H9 (cell line): ENCODE data around the gene TMEM63C. TPM values are rescaled to one million over a fixed set of nuclear protein-coding genes. Genes with fewer than 3 reads are reported as not detected.

Experiments used
- DNase-seq: peaks from one replicate; pipeline ENCODE4 v3.0.0-alpha.2; 2017
- H2AFZ ChIP-seq: one replicate; pipeline ENCODE4 v1.6.1; 2013; ENCODE audit warnings: mild to moderate bottlenecking, low read length, control low read depth, moderate library complexity
- H2AK5ac ChIP-seq: 2 replicates; pipeline ENCODE4 v1.6.1; 2013; ENCODE audit warnings: low read length, control low read depth, mixed read lengths; ENCODE audit not compliant: insufficient read length
- H2BK120ac ChIP-seq: one replicate; pipeline ENCODE4 v1.6.1; 2013; ENCODE audit warnings: low read depth, mild to moderate bottlenecking, low read length, control low read depth, inconsistent platforms; ENCODE audit not compliant: poor library complexity, severe bottlenecking
- H2BK12ac ChIP-seq: 2 replicates; pipeline ENCODE4 v1.6.1; 2013; ENCODE audit warnings: low read length, control low read depth, mixed read lengths, low read depth; ENCODE audit not compliant: insufficient read length
- H2BK15ac ChIP-seq: 2 replicates; pipeline ENCODE4 v1.6.1; 2013; ENCODE audit warnings: low read depth, low read length, control low read depth
- H2BK20ac ChIP-seq: one replicate; pipeline ENCODE4 v1.6.1; 2013; ENCODE audit warnings: low read depth, mild to moderate bottlenecking, low read length, control low read depth, inconsistent platforms; ENCODE audit not compliant: poor library complexity, severe bottlenecking
- H2BK5ac ChIP-seq: 2 replicates; pipeline ENCODE4 v1.6.1; 2013; ENCODE audit warnings: low read length, control low read depth, mixed read lengths; ENCODE audit not compliant: insufficient read length
- H3K14ac ChIP-seq: 2 replicates; pipeline ENCODE4 v1.6.1; 2013; ENCODE audit warnings: low read length, control low read depth; ENCODE audit not compliant: insufficient read depth
- H3K18ac ChIP-seq: 2 replicates; pipeline ENCODE4 v1.6.1; 2013; ENCODE audit warnings: low read depth, mild to moderate bottlenecking, mixed read lengths, low read length, control low read depth; ENCODE audit not compliant: insufficient read length
- H3K23ac ChIP-seq: 2 replicates; pipeline ENCODE4 v1.6.1; 2013; ENCODE audit warnings: low read length, control low read depth, mixed read lengths, low read depth; ENCODE audit not compliant: insufficient read length
- H3K23me2 ChIP-seq: 2 replicates; pipeline ENCODE4 v1.6.1; 2013; ENCODE audit warnings: low read depth, mild to moderate bottlenecking, mixed read lengths, low read length, control low read depth; ENCODE audit not compliant: insufficient read length, poor library complexity, severe bottlenecking
- H3K27ac ChIP-seq: 2 replicates; pipeline ENCODE4 v1.5.1; 2013; ENCODE audit warnings: low read length, control low read depth, mixed read lengths, low read depth; ENCODE audit not compliant: insufficient read length
- H3K27me3 ChIP-seq: 2 replicates; pipeline ENCODE4 v1.6.1; 2013; ENCODE audit warnings: low read length, control low read depth, inconsistent platforms; ENCODE audit not compliant: insufficient read depth
- H3K4ac ChIP-seq: 2 replicates; pipeline ENCODE4 v1.6.1; 2013; ENCODE audit warnings: low read depth, mild to moderate bottlenecking, control low read depth, inconsistent platforms, low read length, moderate library complexity
- H3K4me1 ChIP-seq: 2 replicates; pipeline ENCODE4 v1.6.1; 2013; ENCODE audit warnings: low read length, control low read depth, inconsistent platforms; ENCODE audit not compliant: insufficient read depth
- H3K4me2 ChIP-seq: 2 replicates; pipeline ENCODE4 v1.6.1; 2013; ENCODE audit warnings: low read length, control low read depth, mixed read lengths; ENCODE audit not compliant: insufficient read length, insufficient read depth
- H3K56ac ChIP-seq: 2 replicates; pipeline ENCODE4 v1.6.1; 2013; ENCODE audit warnings: low read depth, mild to moderate bottlenecking, mixed read lengths, low read length, control low read depth; ENCODE audit not compliant: insufficient read length
- H3K79me1 ChIP-seq: 2 replicates; pipeline ENCODE4 v1.6.1; 2013; ENCODE audit warnings: low read depth, mild to moderate bottlenecking, moderate library complexity, low read length, control low read depth, inconsistent platforms; ENCODE audit not compliant: insufficient read depth, poor library complexity, severe bottlenecking
- H3K79me2 ChIP-seq: 2 replicates; pipeline ENCODE4 v1.6.1; 2013; ENCODE audit warnings: low read length, control low read depth, inconsistent platforms; ENCODE audit not compliant: insufficient read depth
- H3K9ac ChIP-seq: 2 replicates; pipeline ENCODE4 v1.6.1; 2013; ENCODE audit warnings: low read length, control low read depth, mixed read lengths; ENCODE audit not compliant: insufficient read length; ENCODE audit errors: extremely low read depth
- H3K9me3 ChIP-seq: one replicate; pipeline ENCODE4 v1.6.1; 2013; ENCODE audit warnings: low read depth, low read length, inconsistent platforms; ENCODE audit not compliant: control insufficient read depth
- H3T11ph ChIP-seq: one replicate; pipeline ENCODE4 v1.6.1; 2013; ENCODE audit warnings: mild to moderate bottlenecking, low read length, control low read depth, inconsistent platforms
- H4K20me1 ChIP-seq: one replicate; pipeline ENCODE4 v1.6.1; 2013; ENCODE audit not compliant: control insufficient read depth, insufficient read length, insufficient read depth
- H4K5ac ChIP-seq: 2 replicates; pipeline ENCODE4 v1.6.1; 2013; ENCODE audit warnings: low read depth, mild to moderate bottlenecking, mixed read lengths, low read length, control low read depth; ENCODE audit not compliant: insufficient read length
- H4K8ac ChIP-seq: replicated peaks from 2 replicates; pipeline ENCODE4 v1.6.1; 2013; ENCODE audit warnings: low read length, control low read depth, mixed read lengths, low read depth; ENCODE audit not compliant: insufficient read length
- H4K91ac ChIP-seq: 2 replicates; pipeline ENCODE4 v1.6.1; 2013; ENCODE audit warnings: low read depth, mild to moderate bottlenecking, moderate library complexity, mixed read lengths, low read length, control low read depth; ENCODE audit not compliant: insufficient read length
- H3K27ac Mint-ChIP-seq, 3 experiments: 2 replicates in 2 of 3; 3 replicates in 1 of 3; pipeline ENCODE4 v1.8.0; 2020 to 2021; ENCODE audit warnings: mixed read lengths in 3 of 3, mild to moderate bottlenecking in 1 of 3, moderate library complexity in 1 of 3
- H3K27me3 Mint-ChIP-seq: 2 replicates; pipeline ENCODE4 v1.8.0; 2021; ENCODE audit warnings: low read depth, mild to moderate bottlenecking, moderate library complexity, mixed read lengths
- H3K36me3 Mint-ChIP-seq, 3 experiments: 2 replicates in 2 of 3; 3 replicates in 1 of 3; pipeline ENCODE4 v1.8.0; 2020 to 2021; ENCODE audit warnings: low read depth in 3 of 3, mixed read lengths in 3 of 3; ENCODE audit not compliant: insufficient read depth in 1 of 3
- H3K4me1 Mint-ChIP-seq, 2 experiments: 2 replicates each; pipeline ENCODE4 v1.8.0; 2020; ENCODE audit warnings: mixed read lengths in 2 of 2
- H3K4me3 Mint-ChIP-seq, 2 experiments: 2 replicates in 1 of 2; 3 replicates in 1 of 2; pipeline ENCODE4 v1.8.0; 2020 to 2021; ENCODE audit warnings: mild to moderate bottlenecking in 2 of 2, mixed read lengths in 2 of 2, moderate library complexity in 1 of 2
- H3K9me3 Mint-ChIP-seq, 2 experiments: 2 replicates in 1 of 2; 3 replicates in 1 of 2; pipeline ENCODE4 v1.8.0; 2020; ENCODE audit warnings: mild to moderate bottlenecking in 2 of 2, mixed read lengths in 2 of 2, moderate library complexity in 1 of 2
- CTCF ChIP-seq: fragments of 200-600 bp; sonication (generic); conservative IDR thresholded peaks from 3 replicates; pipeline ENCODE4 v1.8.0; 2021; ENCODE audit warnings: antibody characterized with exemption, mild to moderate bottlenecking
- WGBS: extraction: QIAGEN DNeasy Blood & Tissue Kit; methylation state at CpG from one replicate; pipeline ENCODE4 v1.1.7; 2013; ENCODE audit warnings: missing lambda C conversion rate, low lambda C conversion rate, mixed read lengths; ENCODE audit not compliant: insufficient read length; ENCODE audit errors: extremely low coverage; 5-methylcytosine and 5-hydroxymethylcytosine counted together
- total RNA-seq: library from RNA; stranded (reverse); gene quantifications from 2 replicates; pipeline ENCODE4 v1.2.1, GENCODE V29; 2021

The TMEM63C gene
- total RNA-seq, 1 experiment from 2014 or later: 2.2 TPM

- Histone ChIP-seq H3K56ac (no peak overlapping the region), H3K23me2 (peaks cover under 1% of the 10 kb centered on the region), H2BK15ac (no peak overlapping the region), H4K91ac (no peak overlapping the region), H3T11ph (no peak overlapping the region), H3K79me2 (no peaks in the 10 kb centered on the region), H3K79me1 (no peaks in the 10 kb centered on the region), H3K18ac (no peak overlapping the region), H3K4me1 (no peaks in the 10 kb centered on the region), H3K27me3 (no peaks in the 10 kb centered on the region; the same call in 1 of the 2 replicates), H3K27ac (no peak overlapping the region), H3K14ac (no peak overlapping the region), H3K23ac (no peak overlapping the region), H4K20me1 (peaks cover 2% of the 10 kb centered on the region), H2BK5ac (no peak overlapping the region), H4K8ac (no peak overlapping the region), H2BK20ac (no peak overlapping the region), H3K4ac (no peak overlapping the region), H4K5ac (no peak overlapping the region), H2BK12ac (no peak overlapping the region), H2AFZ (no peak overlapping the region), H2AK5ac (no peak overlapping the region), H2BK120ac (no peak overlapping the region), H3K9ac (no peak overlapping the region), H3K9me3 (no peaks in the 10 kb centered on the region), H3K4me2 (no peak overlapping the region)
- peaks cover 2 to 3% of the 10 kb centered on the region in 2 experiments; a peak in 3 of 5 replicates for H3K9me3 Mint-ChIP-seq
- no CpG with 5 or more reads among the region's 16 CpGs for WGBS
- peaks cover 22% of the 10 kb centered on the region for H3K27me3 Mint-ChIP-seq
- no peaks in the 10 kb centered on the region; a peak in 2 of 7 replicates for H3K36me3 Mint-ChIP-seq
- H3K4me1 Mint-ChIP-seq: peaks cover 2 to 14% of the 10 kb centered on the region in 2 experiments; a peak in 3 of 4 replicates
- DNase-seq: no peak
- no peak for TF ChIP-seq CTCF
- no peak overlapping the region; a peak in 1 of 7 replicates for H3K27ac Mint-ChIP-seq
- no peak overlapping the region for H3K4me3 Mint-ChIP-seq
Measured at GRCh38 chr14:77264466-77265186, 83.0 kb downstream of the TMEM63C start.
